ENCODE results near the gene MAP3K7CL.
A peak's percentile ranks its signal among the peaks of the same experiment; 100 is the strongest.

Gene MAP3K7CL

DNA sequence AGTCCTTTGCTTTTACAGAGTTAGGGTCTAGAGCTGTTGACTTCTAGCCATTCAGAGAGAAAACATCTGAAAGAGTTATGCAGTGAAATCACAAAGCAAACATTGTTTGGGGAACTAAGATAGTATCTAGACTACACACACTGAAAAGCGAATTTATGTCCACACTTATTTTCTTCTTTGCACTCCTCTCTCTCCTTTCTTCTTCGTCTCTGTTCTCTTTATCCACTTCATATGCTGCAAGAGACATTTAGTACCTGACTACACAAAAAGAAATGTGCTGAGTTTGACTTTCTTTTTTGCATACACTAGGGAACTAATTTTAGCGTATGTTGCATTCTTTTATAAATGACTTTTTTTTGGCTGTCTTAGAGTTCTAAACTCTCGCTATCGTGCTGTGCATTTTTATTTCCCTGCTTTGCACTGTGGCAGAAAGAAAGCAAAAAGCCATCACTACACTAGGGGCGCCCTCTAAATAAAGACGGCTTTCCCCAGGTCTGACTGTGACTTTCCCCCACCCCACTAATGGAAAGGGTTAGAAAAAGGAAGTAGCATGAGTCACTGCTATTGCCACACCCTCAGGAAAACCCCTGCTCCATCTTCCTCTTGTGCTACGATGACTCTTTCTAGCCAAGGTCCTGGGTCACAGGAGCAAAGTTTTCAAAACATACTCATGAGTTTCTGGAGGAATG is 65.7 kb downstream of the MAP3K7CL start:
- DNase-seq (ENCODE audit: low read depth in 2 of 2), result peak; percentile 40 to 49

DNA sequence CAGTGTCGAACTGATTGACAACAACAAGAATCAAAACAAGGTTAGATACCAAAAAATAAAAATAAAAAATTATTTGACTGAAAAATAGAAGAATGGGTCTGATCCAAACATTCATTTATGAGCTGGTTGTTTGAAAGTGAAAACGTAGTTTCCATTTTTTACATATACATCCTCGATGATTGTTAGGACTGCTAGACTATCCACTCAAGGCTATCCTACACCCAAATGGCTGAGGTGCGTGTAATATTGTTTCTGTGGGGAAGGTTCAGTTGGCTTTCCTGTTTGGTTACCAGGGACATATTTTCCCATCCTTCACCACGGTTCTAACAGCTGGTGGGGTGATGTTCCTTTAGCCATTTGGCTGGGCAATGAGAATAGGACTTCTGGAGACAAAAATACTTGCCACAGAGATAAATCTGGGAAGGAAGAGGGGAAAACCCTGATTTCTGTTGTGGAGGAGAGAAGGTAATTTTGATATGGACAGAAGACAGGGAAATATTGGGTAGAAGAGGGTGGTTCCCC is 66.3 kb downstream of the MAP3K7CL start:
- no peak for DNase-seq (ENCODE audit: low read depth in 2 of 2)

DNA sequence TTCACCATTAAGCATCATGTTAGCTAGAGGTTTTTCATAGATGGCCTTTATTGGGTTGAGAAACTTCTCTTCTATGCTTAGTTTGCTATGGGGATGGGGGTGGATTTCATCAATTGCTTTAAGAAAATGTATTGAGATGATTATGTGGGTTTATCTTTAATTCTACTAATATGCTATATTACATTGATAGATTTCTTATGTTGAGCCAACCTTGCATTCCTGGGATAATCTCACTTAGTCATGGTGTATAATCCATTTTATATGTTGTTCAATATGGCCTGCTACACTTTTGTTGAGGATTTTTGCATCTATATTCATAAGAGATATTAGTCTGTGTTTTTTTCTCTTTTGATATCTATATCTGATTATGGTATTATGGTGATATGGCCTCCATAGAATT is 70.7 kb downstream of the MAP3K7CL start:
- no peak for DNase-seq (ENCODE audit: low read depth in 2 of 2)

DNA sequence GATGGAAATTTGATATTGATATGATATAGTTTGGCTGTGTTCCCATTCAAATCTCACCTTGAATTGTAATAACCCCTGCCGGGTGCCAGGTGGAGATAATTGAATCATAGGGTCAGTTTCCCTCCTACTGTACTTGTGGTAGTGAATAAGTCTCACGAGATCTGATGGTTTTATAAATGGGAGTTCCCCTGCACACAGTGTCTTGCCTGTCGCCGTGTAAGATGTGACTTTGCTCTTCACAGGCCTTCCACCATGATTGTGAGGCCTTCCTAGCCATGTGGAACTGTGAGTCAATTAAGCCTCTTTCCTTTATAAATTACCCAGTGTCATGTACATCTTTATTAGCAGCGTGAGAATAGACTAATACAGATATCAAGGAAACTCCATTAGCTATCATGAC is 74.6 kb downstream of the MAP3K7CL start:
- no peak for DNase-seq (ENCODE audit: low read depth in 2 of 2)

DNA sequence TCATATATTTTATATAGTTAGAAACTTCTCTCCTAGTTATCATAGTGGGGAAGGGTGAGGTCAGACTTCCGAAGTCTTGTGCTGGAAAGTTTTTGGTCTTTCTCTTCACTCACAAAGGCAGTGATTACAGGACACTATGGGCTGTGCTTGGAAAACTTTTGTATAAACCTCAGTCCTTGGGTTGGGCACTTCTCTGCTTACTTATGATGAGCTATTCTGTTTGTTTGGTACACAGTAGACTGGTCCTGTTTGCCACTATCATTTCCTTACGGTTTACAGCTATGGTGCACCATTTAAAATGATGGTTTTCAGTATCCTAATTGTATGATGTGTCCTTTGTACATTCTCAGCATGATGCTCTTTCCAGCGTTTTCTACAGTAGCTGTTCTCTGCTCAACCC is 75.5 kb downstream of the MAP3K7CL start:
- DNase-seq (ENCODE audit: low read depth in 2 of 2), result no peak

DNA sequence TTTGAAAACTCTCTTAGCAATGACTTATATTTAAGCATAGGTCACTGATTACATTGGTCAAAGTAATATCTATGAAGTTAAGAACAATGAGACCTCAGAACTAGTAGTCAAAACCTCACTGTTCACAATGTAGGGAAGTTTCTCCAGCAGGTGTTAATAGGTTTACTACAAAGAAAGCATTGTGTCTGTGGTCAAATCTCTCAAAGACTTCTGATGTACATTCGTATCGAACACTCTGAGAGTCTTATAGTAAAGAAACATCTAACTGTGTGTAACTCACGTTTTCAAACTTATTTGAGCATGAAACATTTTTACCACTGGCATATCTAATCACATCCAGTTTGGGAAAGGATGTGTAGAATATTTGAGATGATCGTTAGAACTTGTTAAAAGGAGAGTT is 76.0 kb downstream of the MAP3K7CL start:
- DNase-seq (ENCODE audit: low read depth in 2 of 2), result no peak

DNA sequence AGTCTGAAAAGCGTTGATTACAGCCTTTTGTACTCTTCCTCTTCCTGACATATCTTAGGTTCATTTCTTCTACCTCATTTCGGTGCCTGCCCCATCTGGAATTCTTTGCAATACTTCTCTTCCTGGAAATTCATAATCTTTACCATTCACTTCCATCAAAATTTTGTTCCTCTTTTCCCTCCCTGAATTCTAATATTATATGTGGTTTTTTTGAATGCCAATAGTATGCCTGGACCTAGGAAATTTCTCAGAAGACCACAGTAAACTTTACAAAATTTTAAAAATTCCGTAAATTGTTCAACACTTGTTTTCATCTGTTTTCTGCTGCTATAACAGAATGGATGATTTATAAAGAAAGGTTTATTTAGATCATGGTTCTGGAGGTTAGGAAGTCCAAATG is 76.8 kb downstream of the MAP3K7CL start:
- DNase-seq (ENCODE audit: low read depth in 2 of 2), result no peak

DNA sequence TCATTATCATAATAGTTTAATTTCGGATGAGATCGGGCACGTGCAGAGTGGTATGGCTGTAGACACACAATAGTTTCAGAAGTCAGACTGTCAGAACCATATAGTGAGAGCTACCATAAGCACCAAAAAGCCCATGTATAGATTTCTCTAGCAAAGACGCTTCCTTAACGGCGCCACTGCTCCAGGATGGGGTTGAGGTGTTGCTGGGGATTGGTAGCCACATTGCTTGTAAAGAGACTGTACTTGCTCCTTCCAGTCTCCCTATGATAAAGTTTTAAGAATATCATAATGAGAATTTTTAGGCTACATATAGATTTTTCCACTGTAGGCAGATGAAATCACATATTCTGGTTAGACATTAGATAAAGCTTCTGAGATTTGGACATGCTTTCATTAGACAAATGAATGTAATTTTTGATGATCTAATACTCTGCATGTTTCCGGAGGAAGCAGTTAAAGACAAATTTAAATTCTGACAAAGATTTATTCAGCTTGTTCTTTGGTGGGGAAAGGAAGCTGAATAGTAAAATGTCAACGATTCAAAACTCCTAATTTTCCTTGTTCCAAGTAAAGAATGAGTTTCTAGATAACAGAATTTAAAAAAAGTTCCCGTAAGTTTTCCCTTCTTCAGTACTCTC is 77.7 kb downstream of the MAP3K7CL start:
- no peak for DNase-seq (ENCODE audit: low read depth in 2 of 2)

DNA sequence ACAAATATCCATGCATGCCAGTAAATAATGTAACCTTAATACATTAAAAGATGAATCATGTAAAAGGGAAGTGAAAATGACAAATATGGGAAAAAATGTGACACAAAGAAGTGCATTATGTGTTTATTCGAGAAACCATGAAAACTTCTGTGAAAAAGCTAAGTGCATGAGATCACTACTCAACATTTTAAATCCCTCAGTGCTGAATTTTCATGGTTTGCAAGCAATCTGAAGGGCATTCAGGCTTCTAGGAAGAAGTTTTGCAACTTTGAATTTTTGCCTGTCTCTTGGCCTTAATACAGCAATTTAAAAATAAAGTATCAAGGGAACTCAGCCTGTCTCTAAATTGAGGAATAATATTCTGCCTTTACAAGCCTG is 78.2 kb downstream of the MAP3K7CL start:
- DNase-seq (ENCODE audit: low read depth in 2 of 2), result no peak

DNA sequence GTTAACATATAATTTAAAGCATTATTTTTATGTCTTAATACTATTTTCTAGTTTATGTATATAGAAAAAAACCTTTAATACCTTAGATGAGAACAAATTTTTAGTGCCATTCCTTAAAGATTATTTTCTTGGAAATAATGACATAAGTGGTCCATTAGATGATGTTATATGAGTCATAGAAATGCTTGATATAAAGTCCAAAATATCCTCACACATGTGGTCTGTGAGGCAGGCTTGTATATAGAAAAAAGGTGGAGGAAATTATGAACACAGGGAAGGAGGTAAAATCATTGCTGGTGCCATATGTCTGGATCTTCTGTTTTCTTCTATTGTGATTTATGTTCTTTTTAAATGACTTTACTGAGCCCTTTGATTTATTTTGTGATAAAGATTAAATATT is 79.3 kb downstream of the MAP3K7CL start:
- DNase-seq (ENCODE audit: low read depth in 2 of 2), result no peak

DNA sequence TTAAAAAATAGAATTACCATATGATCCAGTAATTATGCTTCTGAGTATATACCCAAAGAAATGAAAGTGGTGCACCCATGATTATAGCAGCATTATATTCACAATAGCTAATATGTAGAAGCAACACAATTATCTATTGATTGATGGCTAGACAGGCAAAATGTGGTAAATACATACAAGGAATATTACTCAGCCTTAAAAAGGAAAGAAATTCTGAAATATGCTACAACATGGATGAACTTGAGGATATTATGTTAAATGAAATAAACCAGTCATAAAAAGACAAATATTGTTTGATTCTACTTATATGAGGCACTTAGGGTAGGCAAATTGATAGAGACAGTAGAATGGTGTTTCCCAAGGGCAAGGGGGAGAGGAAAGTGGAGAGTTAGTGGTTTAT is 80.8 kb downstream of the MAP3K7CL start:
- DNase-seq (ENCODE audit: low read depth in 2 of 2), result no peak

DNA sequence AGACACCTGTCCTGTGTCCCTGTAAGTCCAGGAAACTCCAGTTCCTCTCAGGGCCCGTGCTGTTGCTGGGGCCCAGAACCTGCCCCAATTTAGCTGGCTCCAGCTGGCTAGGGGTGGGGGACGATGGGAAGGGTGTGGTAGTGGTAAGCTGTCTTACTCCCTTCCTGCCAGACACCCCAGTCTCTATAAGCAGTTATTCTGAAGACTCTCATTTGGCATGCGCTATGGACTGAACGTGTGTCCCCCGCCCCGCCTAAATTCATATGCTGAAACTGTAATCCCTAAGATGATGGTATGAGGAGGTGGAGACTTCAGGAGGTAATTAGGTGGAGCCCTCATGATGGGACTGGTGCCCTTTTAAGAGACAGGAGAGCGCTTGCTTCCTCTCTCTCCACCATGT is 82.0 kb downstream of the MAP3K7CL start:
- no peak for DNase-seq (ENCODE audit: low read depth in 2 of 2)

DNA sequence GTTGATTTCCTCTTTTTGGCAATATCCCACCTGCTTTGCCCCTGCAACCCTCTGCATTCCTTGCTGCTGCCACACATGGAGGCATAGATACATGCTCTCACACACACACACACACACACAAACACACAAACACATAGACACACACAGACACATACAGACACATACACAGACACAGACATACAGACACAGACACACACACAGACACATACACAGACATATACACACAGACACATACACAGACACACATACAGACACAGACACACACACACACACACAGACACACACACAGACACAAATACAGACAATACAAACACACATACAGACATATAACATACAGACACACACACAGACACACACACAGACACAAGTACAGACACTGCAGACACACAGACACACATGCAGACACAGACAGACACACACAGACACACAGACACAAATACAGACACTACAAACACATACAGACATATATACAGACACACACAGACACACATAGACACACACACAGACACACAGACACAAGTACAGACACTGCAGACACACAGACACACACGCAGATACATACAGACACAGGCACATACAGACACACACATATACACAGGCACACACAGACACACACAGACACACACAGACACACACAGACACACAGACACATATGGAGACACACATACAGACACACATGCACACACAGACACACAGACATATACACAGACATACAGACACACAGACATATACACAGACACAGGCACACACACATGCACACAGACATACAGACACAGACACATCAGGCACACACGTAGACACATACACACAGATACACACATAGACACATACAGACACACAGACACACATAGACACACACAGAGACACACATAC is 83.3 kb downstream of the MAP3K7CL start:
- no peak for DNase-seq (ENCODE audit: low read depth in 2 of 2)

DNA sequence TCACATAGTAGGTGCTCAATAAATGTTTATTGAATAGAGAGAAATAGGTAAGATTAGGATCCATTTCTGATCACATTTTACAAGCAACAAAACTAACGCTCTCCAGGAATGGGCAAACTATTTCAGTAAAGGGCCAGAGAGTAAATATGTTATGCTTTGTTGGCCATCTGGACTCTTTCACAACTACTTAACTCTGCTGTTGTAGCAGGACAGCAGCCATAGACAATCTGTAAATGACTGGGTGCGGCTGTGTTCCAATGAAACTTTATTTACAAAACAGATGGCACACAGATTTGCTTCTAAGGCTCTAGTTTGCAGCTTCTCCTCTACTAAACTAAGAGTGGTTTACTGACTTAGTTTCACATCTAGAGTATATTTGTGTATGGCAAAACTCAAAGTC is 85.3 kb downstream of the MAP3K7CL start:
- DNase-seq (ENCODE audit: low read depth in 2 of 2), result no peak

DNA sequence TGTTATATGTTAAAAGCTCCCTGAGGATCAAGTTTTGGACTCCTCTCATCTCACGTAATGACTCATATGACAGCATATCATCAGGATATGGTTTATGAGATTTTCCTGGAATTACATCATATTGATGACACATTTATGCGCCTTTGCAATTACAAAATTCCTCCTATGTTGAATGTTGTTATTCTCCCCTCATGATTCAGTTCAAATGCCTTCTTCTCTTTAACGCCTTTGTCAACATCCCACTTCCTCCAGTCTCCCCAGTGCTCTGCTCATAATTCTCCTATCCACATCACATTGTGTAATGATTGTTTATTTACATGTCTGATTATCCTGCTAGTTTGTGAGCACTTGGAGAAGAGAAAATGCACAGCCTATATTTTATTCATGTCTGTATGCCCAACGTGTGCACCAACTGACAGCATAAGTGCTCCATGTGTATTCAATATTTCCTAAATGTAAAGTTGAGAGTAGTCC is 87.4 kb downstream of the MAP3K7CL start:
- no peak for DNase-seq (ENCODE audit: low read depth in 2 of 2)

DNA sequence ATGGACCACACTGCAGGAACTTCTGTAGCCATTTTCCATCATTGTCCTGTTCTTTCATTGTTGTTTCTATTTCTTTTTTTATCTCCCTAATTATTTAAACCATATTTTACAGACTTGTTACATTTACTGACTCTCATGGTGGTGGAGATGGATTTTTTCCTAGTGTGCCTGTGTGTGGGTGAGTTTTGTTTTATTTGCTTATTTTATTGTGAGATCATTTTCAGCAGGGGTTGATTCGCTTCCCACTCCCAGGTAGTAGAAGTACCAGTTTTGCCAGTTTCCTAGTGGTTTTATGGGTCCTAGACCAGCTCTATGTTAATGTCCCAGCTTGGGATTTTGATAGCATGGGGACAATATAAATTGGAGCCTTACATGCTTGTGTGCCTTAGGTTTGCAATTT is 88.3 kb downstream of the MAP3K7CL start:
- no peak for DNase-seq (ENCODE audit: low read depth in 2 of 2)

DNA sequence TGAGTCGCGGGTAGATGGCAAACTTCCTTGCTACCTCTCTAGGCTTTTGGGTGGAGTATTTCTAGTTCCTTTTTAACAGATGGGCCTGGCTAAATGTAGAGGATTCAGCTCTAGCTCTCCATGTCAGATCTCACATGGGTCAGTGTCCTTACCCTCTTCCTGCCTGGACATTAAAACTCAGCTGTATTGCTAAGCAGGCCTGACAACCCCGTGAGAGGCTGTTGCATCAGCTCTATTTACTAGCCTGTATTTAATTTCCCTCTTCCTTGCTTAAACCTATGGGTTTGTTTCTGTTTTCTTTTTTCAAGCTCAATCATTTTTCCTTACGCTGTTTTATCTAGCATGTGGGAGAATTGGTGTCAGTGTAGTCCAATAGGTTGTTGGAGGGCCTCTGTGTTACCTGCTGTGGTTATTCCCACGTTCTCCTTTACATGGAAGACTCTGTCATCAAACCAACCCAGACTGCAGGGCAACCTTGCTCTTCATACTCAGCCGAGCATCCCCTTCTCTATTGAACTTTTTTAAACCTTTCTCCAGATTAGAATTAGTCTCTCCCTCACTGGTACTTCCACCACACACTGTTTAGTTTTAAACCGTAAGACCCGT is 88.8 kb downstream of the MAP3K7CL start:
- DNase-seq (ENCODE audit: low read depth in 2 of 2), result no peak

DNA sequence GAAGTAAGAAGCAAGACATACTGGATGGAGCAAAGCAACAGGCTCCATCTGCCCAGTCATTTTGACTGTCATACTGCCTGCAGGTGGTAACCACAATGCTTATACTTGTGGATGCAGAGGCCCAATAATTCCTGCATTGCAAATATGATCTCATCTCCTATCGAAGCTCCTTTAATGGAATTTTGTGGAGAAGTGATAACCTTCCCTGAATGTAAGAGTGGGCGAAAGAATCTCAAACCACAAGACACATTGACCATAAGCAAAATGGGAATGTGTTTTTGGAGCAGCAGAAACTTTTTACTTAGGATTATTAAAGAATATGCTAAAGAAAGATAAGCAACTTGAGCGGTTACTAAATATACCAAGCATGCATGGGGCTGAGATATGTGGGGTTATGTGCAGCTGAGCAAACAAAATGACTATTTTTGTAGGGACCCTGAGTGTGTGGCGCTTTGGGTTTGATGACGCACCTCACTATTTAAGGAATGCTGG is 90.9 kb downstream of the MAP3K7CL start:
- no peak for DNase-seq (ENCODE audit: low read depth in 2 of 2)

DNA sequence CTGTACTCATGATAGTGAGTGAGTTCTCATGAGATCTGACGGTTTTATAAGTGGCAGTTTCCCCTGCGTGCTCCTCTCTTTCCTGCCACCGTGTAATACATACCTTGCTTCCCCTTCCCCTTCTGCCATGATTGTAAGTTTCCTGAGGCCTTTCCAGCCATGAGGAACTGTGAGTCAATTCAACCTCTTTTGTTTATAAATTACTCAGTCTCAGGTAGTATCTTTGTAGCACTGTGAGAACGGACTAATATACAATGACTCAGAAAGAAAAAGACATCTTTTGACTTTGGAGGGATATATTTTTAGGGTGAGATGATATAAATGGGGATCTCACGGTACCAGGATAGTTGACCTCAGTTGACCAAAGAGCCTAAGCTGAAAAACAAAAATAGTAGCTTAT is 93.6 kb downstream of the MAP3K7CL start:
- no peak for DNase-seq (ENCODE audit: low read depth in 2 of 2)
